CD8-positive, alpha-beta memory T cell (primary cell): ENCODE measurements around the gene ZFP69B. TPM values are rescaled to one million over a fixed set of nuclear protein-coding genes. Genes with fewer than 3 reads are reported as not detected.
"Not testable (repeated sequence)": the region's sequence is repeated elsewhere in the genome, so short reads cannot be mapped to it uniquely, and the experiment has no call there.

Source experiments
- CTCF ChIA-PET: fragments of 350-600 bp; sonication (Branson Sonifier 250); formaldehyde crosslinking; loops from one replicate; lab custom pipeline; 2021; ENCODE audit warnings: antibody characterized with exemption; lab: Charles Lee
- POLR2A ChIA-PET: fragments of 350-600 bp; sonication (Branson Sonifier 250); formaldehyde crosslinking; loops from one replicate; lab custom pipeline; 2021; ENCODE audit warnings: antibody characterized with exemption; lab: Charles Lee
- DNase-seq, 5 donors: peaks; one replicate each; pipeline versions ENCODE4 v3.0.0 to v3.0.0-alpha.2; 2020 to 2022; ENCODE audit warnings: mixed read lengths in 1 of 5
- H3K27ac ChIP-seq: one replicate; pipeline ENCODE4 v1.7.0; 2013; ENCODE audit warnings: low read depth, mild to moderate bottlenecking, low read length, moderate library complexity
- H3K27me3 ChIP-seq: 2 replicates; pipeline ENCODE4 v1.7.0; 2013; ENCODE audit warnings: low read length, mild to moderate bottlenecking; ENCODE audit not compliant: insufficient read depth, poor library complexity, severe bottlenecking
- H3K36me3 ChIP-seq: 2 replicates; pipeline ENCODE4 v1.7.0; 2013; ENCODE audit warnings: mild to moderate bottlenecking, low read length, moderate library complexity; ENCODE audit not compliant: insufficient read depth
- H3K4me1 ChIP-seq: 2 replicates; pipeline ENCODE4 v1.7.0; 2013; ENCODE audit warnings: mild to moderate bottlenecking, low read length, moderate library complexity; ENCODE audit not compliant: insufficient read depth
- H3K4me3 ChIP-seq: 2 replicates; pipeline ENCODE4 v1.7.0; 2013; ENCODE audit warnings: mild to moderate bottlenecking, low read length
- H3K9me3 ChIP-seq: 2 replicates; pipeline ENCODE4 v1.7.0; 2013; ENCODE audit warnings: mild to moderate bottlenecking, low read length
- H3K27ac Mint-ChIP-seq, 8 donors: one replicate each; pipeline ENCODE4 v1.8.0; 2020 to 2021; ENCODE audit warnings: mixed read lengths in 8 of 8, mild to moderate bottlenecking in 6 of 8, inconsistent platforms in 3 of 8, moderate library complexity in 3 of 8
- H3K27me3 Mint-ChIP-seq, 2 donors: one replicate each; pipeline ENCODE4 v1.8.0; 2020 to 2021; ENCODE audit warnings: mixed read lengths in 2 of 2, mild to moderate bottlenecking in 1 of 2, moderate library complexity in 1 of 2
- H3K36me3 Mint-ChIP-seq, 3 donors: one replicate each; pipeline ENCODE4 v1.8.0; 2020 to 2021; ENCODE audit warnings: mixed read lengths in 3 of 3, inconsistent platforms in 1 of 3, mild to moderate bottlenecking in 1 of 3
- H3K4me1 Mint-ChIP-seq, 3 donors: one replicate each; pipeline ENCODE4 v1.8.0; 2020 to 2021; ENCODE audit warnings: mixed read lengths in 3 of 3, inconsistent platforms in 1 of 3, mild to moderate bottlenecking in 1 of 3
- H3K4me3 Mint-ChIP-seq, 7 donors: one replicate each; pipeline ENCODE4 v1.8.0; 2020 to 2021; ENCODE audit warnings: mixed read lengths in 7 of 7, mild to moderate bottlenecking in 6 of 7, moderate library complexity in 4 of 7, inconsistent platforms in 2 of 7
- H3K9me3 Mint-ChIP-seq, 5 donors: one replicate each; pipeline ENCODE4 v1.8.0; 2020 to 2022; ENCODE audit warnings: mixed read lengths in 5 of 5, mild to moderate bottlenecking in 3 of 5, moderate library complexity in 2 of 5, inconsistent platforms in 1 of 5
- polyA plus RNA-seq: library from polyadenylated mRNA; unstranded; fragments of 300-500 nt; fragmentation: Illumina TruSeq; gene quantifications from one replicate; pipeline ENCODE4 v1.2.3, GENCODE V29; 2021
- total RNA-seq, 2 experiments: library from RNA; stranded (reverse); gene quantifications; one replicate each; pipeline ENCODE4 v1.2.3, GENCODE V29; 2021

Gene ZFP69B
- total and polyA plus RNA-seq, 3 experiments from 2014 or later, result 2.3 to 5.9 (median 5.6) TPM

DNA sequence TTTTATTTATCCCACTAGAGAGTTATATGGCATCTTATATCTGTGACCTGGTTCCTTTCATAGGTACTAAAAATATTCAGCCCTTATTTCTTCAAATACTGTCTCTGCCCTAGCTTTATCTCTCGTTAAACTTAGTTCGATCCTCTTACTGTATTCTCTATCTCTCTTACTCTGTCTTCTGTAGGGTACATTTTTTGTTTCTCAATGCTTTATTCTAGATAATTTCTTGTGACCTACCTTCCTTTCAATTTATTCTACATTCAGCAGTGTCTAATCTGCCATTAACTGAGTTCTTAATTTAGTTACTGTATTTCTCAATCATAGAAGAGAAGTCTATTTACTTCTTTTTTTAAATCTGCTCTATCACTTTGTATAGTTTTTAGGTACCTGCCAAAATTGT is 25.0 kb downstream of the ZFP69B start:
- H3K4me3 ChIP-seq, result no peak overlapping the region
- Mint-ChIP-seq H3K9me3 (peaks cover 30 to 62% (median 60%) of the 10 kb centered on the region in 5 donors), H3K36me3 (peaks cover 0 to 40% (median 5%) of the 10 kb centered on the region in 3 donors), H3K4me1 (peaks cover 24 to 30% (median 28%) of the 10 kb centered on the region in 3 donors), H3K27me3 (peaks cover 0 to 1% of the 10 kb centered on the region in 2 donors), H3K4me3 (no peak overlapping the region), H3K27ac (no peak overlapping the region)
- H3K9me3 ChIP-seq, result no peaks in the 10 kb centered on the region
- no peaks in the 10 kb centered on the region for H3K27me3 ChIP-seq
- peaks cover 10% of the 10 kb centered on the region for H3K4me1 ChIP-seq
- no peak overlapping the region for H3K27ac ChIP-seq
- ChIA-PET CTCF (no interaction called here), POLR2A (interaction anchor here (0.6 kb wide), 1 partner anchor 234 kb away, joined by 3 read pairs; no protein-coding TSS in a partner anchor)
- H3K36me3 ChIP-seq, result no peaks in the 10 kb centered on the region
- no peak for DNase-seq

DNA sequence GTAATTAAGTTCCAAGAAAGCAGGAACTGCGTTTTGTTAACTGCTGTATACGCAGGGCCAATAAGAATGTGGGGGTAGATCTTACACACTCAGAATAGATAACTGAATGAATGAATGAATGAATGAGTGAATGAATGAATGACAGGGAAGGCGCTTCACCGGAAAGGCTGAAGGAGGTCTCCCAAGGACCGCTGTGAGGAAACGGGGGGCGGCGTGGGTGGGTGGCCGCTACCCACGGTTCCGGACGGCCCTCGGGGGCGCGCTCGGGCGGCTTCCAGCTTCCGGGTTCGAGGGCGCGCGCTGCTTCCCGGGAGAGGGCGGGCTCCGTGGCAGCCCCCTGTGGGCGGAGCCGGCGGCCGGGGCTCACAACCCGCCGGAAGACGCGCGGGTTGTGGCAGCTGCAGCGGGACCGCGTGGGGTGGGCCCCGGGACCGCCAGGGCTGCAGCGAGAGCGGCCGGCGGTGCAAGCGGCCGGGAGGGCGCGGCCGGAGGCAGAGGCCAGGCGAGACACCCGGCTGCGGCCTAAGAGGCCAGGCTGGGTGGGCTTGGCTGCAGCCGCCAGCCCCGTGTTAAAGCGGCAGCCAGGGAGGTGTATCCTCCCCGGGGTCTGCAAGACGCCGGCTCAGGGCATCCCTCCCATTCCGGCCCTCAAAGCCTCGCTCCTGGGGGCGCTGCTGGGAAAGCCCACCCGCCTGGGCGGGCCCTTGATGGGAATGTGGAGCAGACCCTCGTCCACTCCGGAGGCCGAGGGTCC is 26.8 kb downstream of the ZFP69B start, which contains the start of gene ZFP69:
ZFP69 (plus strand) TSS at position 367 of the 754 bp plus-strand sequence. CDS start 2,072 bp downstream, outside the sequence.
- Histone ChIP-seq H3K27me3 (no peaks in the 10 kb centered on the region), H3K4me3 (peak within 1 kb of the TSS; percentile 77), H3K9me3 (no peaks in the 10 kb centered on the region), H3K36me3 (peaks cover 2% of the 10 kb centered on the region), H3K4me1 (peaks cover 10% of the 10 kb centered on the region), H3K27ac (peak within 1 kb of the TSS; percentile 56)
- H3K36me3 Mint-ChIP-seq, result peaks cover 10 to 45% (median 19%) of the 10 kb centered on the region in 3 donors
- peak within 1 kb of the TSS; percentile 60 to 88 (median 73) for H3K27ac Mint-ChIP-seq
- H3K4me3 Mint-ChIP-seq, result peak within 1 kb of the TSS; percentile 85 to 96 (median 93)
- peaks cover 21 to 50% (median 45%) of the 10 kb centered on the region in 5 donors for H3K9me3 Mint-ChIP-seq
- H3K27me3 Mint-ChIP-seq, result peaks cover 0 to 1% of the 10 kb centered on the region in 2 donors
- DNase-seq, result peak; percentile 55 to 76 (median 72)
- H3K4me1 Mint-ChIP-seq, result peaks cover 24 to 34% (median 28%) of the 10 kb centered on the region in 3 donors
- POLR2A ChIA-PET, result interaction anchor here (0.7 to 1.0 kb wide), 3 partner anchors 27 to 215 kb away, joined by 3 to 4 read pairs (median 4); partner anchors contain the start of genes NFYC and ZFP69B
- CTCF ChIA-PET, result interaction anchor here (1.6 kb wide), 1 partner anchor 14 kb away, joined by 4 read pairs; no protein-coding TSS in a partner anchor

DNA sequence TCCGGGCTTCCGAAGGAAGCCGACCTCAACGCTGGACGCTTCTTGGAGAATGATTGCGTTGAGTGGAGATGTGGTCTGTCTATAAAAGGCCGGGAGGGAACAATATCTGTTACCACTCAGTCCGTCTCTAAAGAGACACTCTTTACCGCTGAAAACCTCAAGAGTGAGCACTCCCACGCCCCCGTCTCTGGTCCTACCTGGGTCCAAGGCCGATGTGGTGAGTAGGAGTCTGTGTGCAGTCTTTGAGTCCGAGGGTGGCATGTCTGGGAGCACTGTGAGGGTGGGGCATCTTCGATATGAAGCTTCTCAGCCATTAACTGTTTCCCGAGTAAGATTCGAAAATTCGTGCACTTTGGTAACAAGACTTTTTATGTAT is 27.4 kb downstream of the ZFP69B start:
- Histone ChIP-seq H3K27ac (peak overlapping the region; percentile 56), H3K27me3 (no peaks in the 10 kb centered on the region), H3K36me3 (peaks cover 6% of the 10 kb centered on the region), H3K4me1 (peaks cover 10% of the 10 kb centered on the region), H3K9me3 (no peaks in the 10 kb centered on the region), H3K4me3 (peak overlapping the region; percentile 77)
- DNase-seq, result no peak
- peaks cover 0 to 1% of the 10 kb centered on the region in 2 donors for H3K27me3 Mint-ChIP-seq
- H3K4me1 Mint-ChIP-seq, result peaks cover 26 to 34% (median 28%) of the 10 kb centered on the region in 3 donors
- POLR2A ChIA-PET, result interaction anchor here (0.7 to 1.0 kb wide), 2 partner anchors 182 to 214 kb away, joined by 4 read pairs; partner anchors contain the start of gene NFYC
- H3K27ac Mint-ChIP-seq, result peak overlapping the region; percentile 25 to 87 (median 72)
- peaks cover 15 to 48% (median 25%) of the 10 kb centered on the region in 3 donors for H3K36me3 Mint-ChIP-seq
- H3K4me3 Mint-ChIP-seq, result peak overlapping the region; percentile 84 to 92 (median 87)
- H3K9me3 Mint-ChIP-seq, result peaks cover 21 to 50% (median 45%) of the 10 kb centered on the region in 5 donors
- CTCF ChIA-PET, result interaction anchor here (1.6 kb wide), 1 partner anchor 13 kb away, joined by 4 read pairs; no protein-coding TSS in a partner anchor

DNA sequence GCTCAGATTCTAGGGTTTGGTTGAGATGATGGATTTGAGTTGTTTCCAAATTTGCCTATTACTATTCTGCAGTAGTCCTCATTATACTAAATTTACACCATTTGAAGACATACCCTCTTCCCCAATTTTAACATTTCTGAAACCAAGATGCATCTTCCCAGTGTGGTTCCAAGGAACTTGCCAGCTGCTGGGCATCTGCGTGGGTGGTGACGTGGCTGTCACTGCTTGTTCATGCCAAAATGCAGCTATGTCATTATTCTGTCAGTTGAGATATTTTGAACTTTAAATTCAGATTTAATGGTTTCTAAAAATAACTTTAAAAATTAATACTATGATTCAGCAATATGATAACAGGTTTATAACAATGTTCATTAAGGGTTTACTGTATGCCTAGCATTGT is 28.0 kb downstream of the ZFP69B start:
- Mint-ChIP-seq H3K27me3 (peaks cover 0 to 1% of the 10 kb centered on the region in 2 donors), H3K4me1 (peaks cover 26 to 34% (median 28%) of the 10 kb centered on the region in 3 donors), H3K4me3 (peak overlapping the region; percentile 84 to 92 (median 87)), H3K36me3 (peaks cover 19 to 48% (median 30%) of the 10 kb centered on the region in 3 donors), H3K27ac (peak overlapping the region; percentile 25 to 86 (median 67)), H3K9me3 (peaks cover 17 to 48% (median 42%) of the 10 kb centered on the region in 5 donors)
- no peaks in the 10 kb centered on the region for H3K27me3 ChIP-seq
- H3K4me1 ChIP-seq, result peaks cover 10% of the 10 kb centered on the region
- H3K9me3 ChIP-seq, result no peaks in the 10 kb centered on the region
- DNase-seq, result no peak
- CTCF ChIA-PET, result interaction anchor here (1.6 kb wide), 1 partner anchor 13 kb away, joined by 4 read pairs; no protein-coding TSS in a partner anchor
- POLR2A ChIA-PET, result no interaction called here
- H3K27ac ChIP-seq, result no peak overlapping the region
- H3K4me3 ChIP-seq, result peak overlapping the region; percentile 77
- peaks cover 6% of the 10 kb centered on the region for H3K36me3 ChIP-seq

DNA sequence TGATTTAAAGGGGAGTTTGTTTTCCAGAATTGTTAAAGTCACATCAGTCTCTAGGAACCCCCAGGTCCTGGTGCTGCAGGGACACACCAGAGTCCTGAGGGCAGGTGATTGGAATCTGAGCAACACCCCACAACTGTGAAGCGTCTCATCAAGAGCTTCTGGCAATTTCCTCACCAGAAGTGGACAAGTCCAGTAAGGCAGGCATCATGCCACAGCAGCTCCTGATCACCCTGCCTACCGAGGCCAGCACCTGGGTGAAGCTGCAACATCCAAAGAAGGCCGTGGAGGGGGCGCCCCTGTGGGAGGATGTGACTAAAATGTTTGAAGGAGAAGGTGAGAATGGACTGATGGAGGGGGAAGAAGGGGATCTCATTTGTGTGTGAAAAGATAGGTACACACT is 28.9 kb downstream of the ZFP69B start:
- peaks cover 0 to 3% of the 10 kb centered on the region in 2 donors for H3K27me3 Mint-ChIP-seq
- Histone ChIP-seq H3K27me3 (no peaks in the 10 kb centered on the region), H3K27ac (no peak overlapping the region), H3K36me3 (peaks cover 6% of the 10 kb centered on the region), H3K9me3 (no peaks in the 10 kb centered on the region), H3K4me1 (peaks cover 10% of the 10 kb centered on the region), H3K4me3 (no peak overlapping the region)
- peak overlapping the region in 4 of 7 donors; percentile 3 to 86 (median 20) for H3K4me3 Mint-ChIP-seq
- H3K4me1 Mint-ChIP-seq, result peaks cover 26 to 34% (median 28%) of the 10 kb centered on the region in 3 donors
- peaks cover 19 to 51% (median 37%) of the 10 kb centered on the region in 3 donors for H3K36me3 Mint-ChIP-seq
- peaks cover 16 to 43% (median 36%) of the 10 kb centered on the region in 5 donors for H3K9me3 Mint-ChIP-seq
- peak overlapping the region in 5 of 8 donors; percentile 30 to 90 (median 63) for H3K27ac Mint-ChIP-seq
- CTCF ChIA-PET, result no interaction called here
- no peak for DNase-seq
- POLR2A ChIA-PET, result no interaction called here

DNA sequence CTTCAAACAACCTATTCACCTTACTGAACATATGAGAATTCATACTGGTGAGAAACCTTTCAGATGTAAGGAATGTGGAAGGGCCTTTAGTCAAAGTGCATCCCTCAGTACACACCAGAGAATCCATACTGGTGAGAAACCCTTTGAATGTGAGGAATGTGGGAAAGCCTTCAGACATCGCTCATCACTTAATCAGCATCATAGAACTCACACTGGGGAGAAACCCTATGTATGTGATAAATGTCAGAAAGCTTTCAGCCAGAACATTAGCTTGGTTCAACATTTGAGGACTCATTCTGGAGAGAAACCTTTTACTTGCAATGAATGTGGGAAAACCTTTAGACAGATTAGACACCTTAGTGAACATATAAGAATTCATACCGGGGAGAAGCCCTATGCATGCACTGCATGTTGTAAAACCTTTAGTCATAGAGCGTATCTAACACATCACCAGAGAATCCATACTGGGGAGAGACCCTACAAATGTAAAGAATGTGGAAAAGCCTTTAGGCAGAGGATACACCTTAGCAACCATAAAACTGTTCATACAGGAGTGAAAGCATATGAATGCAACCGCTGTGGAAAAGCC is 45.1 kb downstream of the ZFP69B start:
- peaks cover 54 to 80% (median 75%) of the 10 kb centered on the region in 5 donors for H3K9me3 Mint-ChIP-seq
- Histone ChIP-seq H3K9me3 (peaks cover 33% of the 10 kb centered on the region), H3K36me3 (peaks cover 20% of the 10 kb centered on the region)

DNA sequence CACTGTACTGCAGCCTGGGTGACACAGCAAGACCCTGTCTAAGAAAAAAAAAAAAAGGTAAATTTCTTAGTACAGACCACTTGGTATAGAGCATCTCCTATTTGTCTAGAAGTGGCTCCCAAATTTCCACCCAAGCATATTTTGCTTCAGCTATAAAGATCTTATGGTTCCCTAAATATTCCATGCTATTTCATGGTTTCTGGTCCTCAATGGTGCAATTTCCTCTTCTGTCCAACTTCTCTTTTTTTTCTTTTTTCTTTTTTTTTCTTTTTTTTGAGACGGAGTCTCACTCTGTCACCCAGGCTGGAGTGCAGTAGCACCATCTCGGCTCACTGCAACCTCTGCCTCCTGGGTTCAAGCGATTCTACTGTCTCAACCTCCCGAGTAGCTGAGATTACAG is 52.4 kb downstream of the ZFP69B start:
- DNase-seq, H3K4me3 Mint-ChIP-seq, H3K4me3 ChIP-seq, H3K27ac ChIP-seq, H3K4me1 ChIP-seq, POLR2A ChIA-PET, H3K4me1 Mint-ChIP-seq, H3K27ac Mint-ChIP-seq, H3K27me3 ChIP-seq, H3K36me3 ChIP-seq, H3K27me3 Mint-ChIP-seq, CTCF ChIA-PET: not testable (repeated sequence)
- Mint-ChIP-seq H3K9me3 (peaks cover 20 to 69% (median 59%) of the 10 kb centered on the region in 5 donors), H3K36me3 (peaks cover 30 to 62% (median 49%) of the 10 kb centered on the region in 3 donors)
- H3K9me3 ChIP-seq, result peaks cover 15% of the 10 kb centered on the region

More for the DNA sequence above, 45.1 kb downstream of the ZFP69B start:
- H3K27me3 ChIP-seq, result no peaks in the 10 kb centered on the region
- H3K4me1 Mint-ChIP-seq, result no peaks in the 10 kb centered on the region
- H3K4me3 Mint-ChIP-seq, result no peak overlapping the region
- H3K27ac ChIP-seq, result no peak overlapping the region
- H3K4me3 ChIP-seq, result no peak overlapping the region
- peaks cover 50 to 78% (median 75%) of the 10 kb centered on the region in 3 donors for H3K36me3 Mint-ChIP-seq
- CTCF ChIA-PET, result no interaction called here
- peak overlapping the region in 1 of 8 donors; percentile 15 for H3K27ac Mint-ChIP-seq
- H3K4me1 ChIP-seq, result no peaks in the 10 kb centered on the region
- POLR2A ChIA-PET, result no interaction called here
- DNase-seq, result no peak
- H3K27me3 Mint-ChIP-seq, result peaks cover 0 to 2% of the 10 kb centered on the region in 2 donors
